GM18498 (cell line): ENCODE results near the gene C3orf33.

ENCODE experiments used
- ATAC-seq: cut with Tn5 transposase; IDR thresholded peaks from one replicate; pipeline ENCODE4 v1.9.1; 2021; ENCODE audit warnings: mild to moderate bottlenecking, moderate library complexity; ENCODE audit not compliant: unreplicated experiment

Gene C3orf33

DNA sequence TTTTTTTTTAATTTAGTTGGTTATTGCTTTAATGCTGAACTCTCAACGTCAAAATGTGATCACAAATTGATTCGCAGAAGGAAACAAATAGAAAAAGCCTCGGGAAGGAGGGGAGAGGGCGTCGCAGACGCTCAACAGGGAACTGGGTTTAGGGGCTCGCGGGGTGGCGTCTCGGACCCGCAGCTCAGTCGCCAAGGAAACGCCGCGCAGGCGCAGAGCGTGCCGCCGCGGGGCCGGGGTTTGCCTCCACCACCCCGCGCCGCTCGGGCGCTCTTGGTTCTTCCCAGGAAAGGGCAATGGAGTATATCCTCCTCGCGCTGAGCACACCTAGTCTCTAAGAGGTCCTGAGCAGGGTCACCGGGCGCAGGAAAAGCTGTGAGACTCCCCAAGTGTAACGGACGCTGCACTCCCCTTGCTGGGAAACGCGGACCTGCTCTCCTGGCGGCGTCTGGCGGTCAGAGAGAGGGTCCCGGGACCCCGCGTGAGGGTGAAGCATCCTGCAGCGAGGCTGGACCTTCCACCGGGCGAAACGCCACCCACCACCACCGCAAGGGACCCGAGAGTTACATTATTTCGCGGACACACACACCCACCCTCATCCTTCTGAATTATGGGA lies 62.0 kb downstream of the C3orf33 start:
- peak; percentile 52 for ATAC-seq

DNA sequence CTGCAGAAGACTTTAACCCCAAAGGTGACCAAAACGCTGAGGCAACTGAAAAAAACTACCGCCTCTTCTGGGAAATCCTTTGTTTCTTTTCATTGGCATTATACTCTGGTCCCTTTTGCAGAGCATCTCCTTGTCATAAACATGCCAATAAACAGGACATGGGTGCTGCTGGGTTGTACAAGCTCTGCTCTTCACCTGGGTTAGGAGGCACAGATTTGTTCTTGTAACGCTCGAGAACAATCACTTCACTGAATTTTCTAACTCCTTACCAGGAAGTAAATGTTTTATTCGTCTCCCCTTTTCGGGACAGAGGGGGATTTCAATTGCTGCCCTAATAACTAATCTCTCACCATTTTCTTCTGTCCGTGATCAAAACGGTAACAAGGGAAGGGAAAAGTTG lies 62.5 kb downstream of the C3orf33 start:
- no peak for ATAC-seq

DNA sequence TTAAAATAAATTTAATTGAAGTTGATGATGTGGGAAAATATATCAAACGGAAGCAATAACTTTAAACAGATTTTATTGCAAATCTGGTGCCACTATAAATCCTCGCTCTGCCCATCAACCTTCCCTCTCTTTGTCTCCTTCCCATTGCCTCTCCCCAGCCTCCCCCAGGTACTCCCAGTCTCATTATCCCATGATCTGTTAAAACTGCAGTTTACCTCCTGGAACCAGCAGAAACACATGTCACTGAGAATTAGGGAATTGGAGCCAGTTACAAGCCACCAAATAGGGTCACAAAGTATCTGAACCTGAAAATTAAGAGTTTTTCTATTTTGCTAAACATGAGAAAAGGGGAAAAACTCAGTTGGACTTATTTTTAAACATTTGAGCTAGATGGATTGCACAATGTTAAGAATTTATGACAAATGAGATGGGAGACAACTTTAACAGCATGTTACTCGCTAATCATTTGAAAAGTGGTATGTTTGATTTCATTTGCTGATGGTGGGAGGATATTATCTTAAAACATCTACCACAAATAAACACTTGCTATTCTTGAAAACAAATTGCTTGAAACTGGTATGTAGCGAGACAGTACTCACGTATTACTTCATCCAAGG lies 63.6 kb downstream of the C3orf33 start:
- ATAC-seq, result no peak

DNA sequence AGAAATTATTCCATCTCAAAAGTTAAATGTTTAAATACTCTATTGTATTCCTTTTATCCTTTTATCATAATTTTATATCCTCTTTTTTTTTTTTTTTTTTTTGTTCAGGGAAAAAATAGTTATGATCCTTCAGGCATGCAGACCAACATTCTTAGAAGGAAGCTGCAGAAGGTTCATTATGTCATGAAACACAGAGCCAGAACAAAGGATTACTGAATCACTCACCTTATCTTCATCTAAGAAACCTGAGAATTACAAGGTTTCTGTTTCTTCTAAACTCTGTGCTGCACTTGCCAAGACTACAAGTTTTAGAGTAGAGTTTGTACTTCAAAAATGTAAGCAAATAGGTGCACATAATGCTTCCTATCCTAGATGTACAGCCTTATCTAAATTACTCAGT lies 64.5 kb downstream of the C3orf33 start:
- no peak for ATAC-seq

GRCh38 chr3:155741101-155741500 lies 65.0 kb downstream of the C3orf33 start:
- ATAC-seq, result no peak

DNA sequence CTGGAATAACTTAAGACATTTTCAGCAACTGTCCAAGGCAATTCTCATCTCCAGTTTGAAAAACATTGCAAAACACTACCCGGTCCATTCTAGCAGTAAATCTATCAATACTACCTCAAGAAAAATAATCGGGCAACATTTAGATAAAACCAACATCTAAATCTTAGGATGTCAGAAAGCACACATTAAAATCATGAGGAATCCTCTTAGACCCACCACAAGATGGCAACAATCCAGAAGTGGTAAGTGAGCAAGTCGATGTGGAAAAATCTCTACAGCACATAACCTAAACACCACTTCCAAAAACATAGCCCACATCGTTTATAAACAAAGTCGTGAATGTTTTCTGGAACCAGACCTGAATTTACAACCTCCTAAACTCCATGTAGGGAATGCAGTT lies 66.9 kb downstream of the C3orf33 start:
- no peak for ATAC-seq

DNA sequence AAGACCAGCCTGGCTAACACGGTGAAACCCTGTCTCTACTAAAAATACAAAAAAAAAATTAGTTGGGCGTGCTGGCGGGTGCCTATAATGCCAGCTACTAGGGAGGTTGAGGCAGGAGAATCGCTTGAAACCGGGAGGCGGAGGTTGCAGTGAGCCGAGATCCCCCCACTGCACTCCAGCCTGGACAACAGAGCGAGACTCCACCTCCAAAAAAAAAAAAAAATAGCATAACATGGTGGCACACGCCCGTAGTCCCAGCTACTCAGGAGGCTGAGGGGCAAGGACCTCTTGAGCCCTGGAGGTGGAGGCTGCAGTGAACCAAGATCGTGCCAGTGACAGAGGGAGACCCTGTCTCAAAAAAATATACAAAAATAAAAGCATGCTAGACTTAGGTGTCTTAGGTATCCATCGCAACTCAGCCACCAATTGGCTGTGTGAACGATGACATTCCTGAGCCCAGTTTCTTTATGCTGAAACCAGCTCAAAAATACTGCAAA lies 67.5 kb downstream of the C3orf33 start:
- ATAC-seq, result no peak

DNA sequence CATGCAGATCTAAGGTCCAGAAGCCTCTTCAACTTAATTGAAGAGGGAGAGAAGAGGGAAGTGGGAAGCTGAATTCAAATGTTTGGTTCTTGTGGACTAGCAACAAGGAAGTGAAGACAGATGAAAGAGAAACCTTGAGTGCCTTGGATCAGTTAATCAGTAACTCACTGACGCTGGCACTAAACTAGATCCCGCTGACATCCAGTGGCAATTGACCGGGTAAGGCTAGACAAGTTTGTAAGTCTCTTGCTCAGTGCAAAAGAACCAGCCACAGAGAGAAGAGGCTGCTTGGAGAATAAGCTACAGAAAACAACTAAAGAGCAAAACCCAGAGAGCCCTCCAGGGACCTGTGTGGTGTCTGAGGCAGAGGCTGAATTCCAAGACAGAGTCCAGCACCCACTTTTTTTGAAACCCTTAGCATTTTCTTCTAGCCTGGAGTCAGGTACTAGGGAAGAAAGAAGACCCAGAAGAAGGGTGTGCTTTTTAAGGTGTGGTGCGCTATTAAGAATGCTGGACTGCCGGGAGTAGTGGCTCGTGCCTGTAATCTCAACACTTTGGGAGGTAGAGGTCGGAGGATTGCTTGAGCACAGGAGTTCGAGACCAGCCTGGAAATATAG lies 68.1 kb downstream of the C3orf33 start:
- ATAC-seq, result peak; percentile 97

- ATAC-seq, result no peak
These were observed 69.7 kb downstream of the C3orf33 start for GRCh38 chr3:155736381-155736780.

DNA sequence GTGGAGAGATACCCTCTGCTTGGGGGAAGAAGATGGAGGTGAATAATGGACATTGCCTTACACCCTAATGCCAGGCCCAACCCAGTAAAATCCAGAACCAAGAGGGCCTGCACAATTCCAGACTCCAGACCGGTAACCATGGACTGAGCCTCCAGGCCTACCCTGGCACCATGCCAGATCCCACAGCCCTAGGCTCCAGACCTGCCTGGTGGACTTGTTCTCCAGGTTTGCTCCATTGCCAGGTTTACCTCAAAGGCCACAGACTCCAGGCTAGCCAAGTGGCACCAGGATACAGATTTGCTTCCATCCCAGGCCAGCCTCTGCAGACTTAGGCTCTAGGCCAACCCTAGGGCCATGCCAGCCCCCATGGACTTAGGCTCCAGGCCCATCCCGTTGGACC lies 75.2 kb downstream of the C3orf33 start:
- ATAC-seq, result no peak

DNA sequence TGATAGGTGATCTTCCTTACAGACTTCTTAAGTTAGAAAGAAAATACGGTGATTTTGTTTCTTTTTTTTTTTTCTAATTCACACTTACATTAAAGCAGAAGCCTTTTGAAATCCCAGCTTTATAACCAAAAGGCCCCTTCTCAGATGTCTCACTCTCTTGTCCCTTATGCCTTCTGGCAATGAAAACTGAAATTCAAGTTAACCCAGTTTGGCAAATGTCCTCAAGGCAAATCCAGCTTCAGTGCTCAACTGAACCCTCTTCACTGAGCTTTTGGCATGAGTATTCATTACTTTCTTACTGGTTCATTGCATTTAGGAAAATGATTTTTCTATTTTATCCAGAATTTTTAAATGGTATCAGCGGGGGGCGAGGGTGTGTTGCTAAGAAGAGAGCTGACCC lies 78.2 kb downstream of the C3orf33 start:
- no peak for ATAC-seq

DNA sequence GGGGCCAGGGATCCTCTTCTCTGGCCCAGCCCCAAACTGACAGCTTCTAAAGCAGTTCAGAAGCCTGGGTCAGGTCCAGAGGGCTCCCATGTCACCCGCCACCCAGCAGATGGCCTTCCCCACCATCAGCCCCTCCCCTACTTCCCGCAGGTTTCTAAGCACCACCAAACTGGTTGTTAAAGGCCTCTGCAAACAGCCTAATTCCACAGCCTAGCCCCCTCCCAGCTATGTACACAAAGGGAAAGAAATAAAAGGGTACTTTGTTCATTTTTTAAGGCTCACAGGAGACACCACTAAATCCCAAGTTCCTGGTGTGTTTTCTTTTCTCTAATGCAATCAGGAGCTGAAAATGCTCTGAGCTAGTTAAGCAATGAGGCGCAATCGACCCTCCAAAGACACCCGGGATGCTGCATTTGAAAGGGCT lies 91.8 kb downstream of the C3orf33 start:
- ATAC-seq, result no peak
